Tibial artery (tissue), 4 donors: ENCODE results near the gene KCNAB3.

ENCODE experiments used
- DNase-seq, 2 donors: peaks; one replicate each; pipeline ENCODE4 v3.0.0-alpha.2; 2019
- H3K27ac ChIP-seq, 2 donors: fragments of 200-600 bp; sonication (generic) in 1 of 2; 1 replicate in 1 of 2; 2 replicates in 1 of 2; pipeline ENCODE4 v1.5.1; 2018 to 2019; ENCODE audit warnings: mild to moderate bottlenecking in 1 of 2
- H3K27me3 ChIP-seq, 2 donors: fragments of 200-600 bp; sonication (generic) in 1 of 2; one replicate each; pipeline versions ENCODE4 v1.5.1 to v1.6.0; 2016 to 2019
- H3K36me3 ChIP-seq, 3 donors: fragments of 200-600 bp; sonication (generic) in 2 of 3; one replicate each; pipeline ENCODE4 v1.5.1; 2016 to 2019; ENCODE audit warnings: mild to moderate bottlenecking in 2 of 3
- H3K4me1 ChIP-seq, 4 donors: fragments of 200-600 bp; sonication (generic) in 2 of 4; 1 replicate in 3 of 4; 2 replicates in 1 of 4; pipeline ENCODE4 v1.5.1; 2016 to 2019
- H3K4me3 ChIP-seq, 2 donors: fragments of 200-600 bp; sonication (generic) in 1 of 2; 1 replicate in 1 of 2; 2 replicates in 1 of 2; pipeline ENCODE4 v1.5.1; 2018 to 2019; ENCODE audit warnings: mild to moderate bottlenecking in 2 of 2
- H3K9me3 ChIP-seq, 3 donors: fragments of 200-600 bp; sonication (generic) in 1 of 3; one replicate each; pipeline ENCODE4 v1.5.1; 2016 to 2019
- CTCF ChIP-seq, 2 experiments: fragments of 200-600 bp in 1 of 2; fragments of 450-650 bp in 1 of 2; IDR thresholded peaks; one replicate each; pipeline ENCODE4 v1.5.1; 2017 to 2019; ENCODE audit warnings: antibody characterized with exemption in 2 of 2, mild to moderate bottlenecking in 1 of 2, moderate library complexity in 1 of 2
- intact Hi-C: fragments of 100-400 bp; cut with DNase I; formaldehyde crosslinking; loops from one replicate; pipeline ENCODE4 v1.15.0; 2023; ENCODE audit warnings: low total_unique reads

Gene KCNAB3

GRCh38 chr17:7910711-7911110 is 18.9 kb downstream of the KCNAB3 start:
- H3K27me3 ChIP-seq: no peaks in the 10 kb centered on the region
- H3K4me1 ChIP-seq: peaks cover 0 to 11% (median 7%) of the 10 kb centered on the region in 4 donors
- intact Hi-C loops: no loop called here
- no peak for TF ChIP-seq CTCF (IDR thresholded peaks at IDR 0.05)
- H3K27ac ChIP-seq: no peak overlapping the region
- H3K4me3 ChIP-seq: no peak overlapping the region
- H3K36me3 ChIP-seq: peaks cover 0 to 66% (median 31%) of the 10 kb centered on the region in 3 donors
- no peak for DNase-seq
- H3K9me3 ChIP-seq: no peaks in the 10 kb centered on the region

GRCh38 chr17:7910281-7910680 is 19.4 kb downstream of the KCNAB3 start:
- Histone ChIP-seq H3K9me3 (no peaks in the 10 kb centered on the region), H3K36me3 (peaks cover 0 to 70% (median 36%) of the 10 kb centered on the region in 3 donors), H3K27ac (no peak overlapping the region), H3K27me3 (no peaks in the 10 kb centered on the region), H3K4me3 (no peak overlapping the region), H3K4me1 (peaks cover 0 to 11% (median 7%) of the 10 kb centered on the region in 4 donors)
- intact Hi-C loops: no loop called here
- TF ChIP-seq CTCF (IDR thresholded peaks at IDR 0.05): no peak
- DNase-seq: no peak

GRCh38 chr17:7909089-7909488 is 20.6 kb downstream of the KCNAB3 start:
- intact Hi-C loops: no loop called here
- TF ChIP-seq CTCF (IDR thresholded peaks at IDR 0.05): no peak
- no peaks in the 10 kb centered on the region for H3K4me1 ChIP-seq
- no peak for DNase-seq
- no peaks in the 10 kb centered on the region for H3K9me3 ChIP-seq
- H3K4me3 ChIP-seq: no peak overlapping the region
- H3K27me3 ChIP-seq: no peaks in the 10 kb centered on the region
- H3K27ac ChIP-seq: no peak overlapping the region
- peaks cover 0 to 82% (median 46%) of the 10 kb centered on the region in 3 donors for H3K36me3 ChIP-seq

- intact Hi-C loops: no loop called here
- Histone ChIP-seq H3K27ac (no peak overlapping the region), H3K9me3 (no peaks in the 10 kb centered on the region), H3K4me3 (no peak overlapping the region), H3K27me3 (no peaks in the 10 kb centered on the region), H3K4me1 (no peaks in the 10 kb centered on the region), H3K36me3 (peaks cover 15 to 99% (median 74%) of the 10 kb centered on the region in 3 donors)
- DNase-seq: no peak
- TF ChIP-seq CTCF (IDR thresholded peaks at IDR 0.05): no peak
Measured at GRCh38 chr17:7903154-7904103, 26.2 kb downstream of the KCNAB3 start.

GRCh38 chr17:7897773-7898172 is 31.9 kb downstream of the KCNAB3 start:
- no peak overlapping the region for H3K4me3 ChIP-seq

More at GRCh38 chr17:7897773-7898172, 31.9 kb downstream of the KCNAB3 start:
- Histone ChIP-seq H3K27me3 (no peaks in the 10 kb centered on the region), H3K27ac (no peak overlapping the region), H3K9me3 (no peaks in the 10 kb centered on the region), H3K36me3 (peaks cover 26 to 92% (median 61%) of the 10 kb centered on the region in 3 donors), H3K4me1 (no peaks in the 10 kb centered on the region)
- TF ChIP-seq CTCF (IDR thresholded peaks at IDR 0.05): peak; percentile 34 to 55
- intact Hi-C loops: loop anchor here (5.0 kb wide), 1 partner anchor 35 kb away; no protein-coding TSS in a partner anchor
- DNase-seq: no peak
